ENCODE measurements around the gene MYO18B. TPM values are rescaled to one million over a fixed set of nuclear protein-coding genes. Genes with fewer than 3 reads are reported as not detected.

The MYO18B gene
- total and polyA plus RNA-seq, 2 donors (not counting 3 experiments of a cell fraction or from before 2014, with no cell fraction given) = 0.01 TPM; not detected in 1

GRCh38 chr22:25695146-25695545 lies 46.8 kb upstream of the MYO18B start:
- TF ChIP-seq POLR2A (IDR thresholded peaks at IDR 0.05; ENCODE audit: low read depth, low read length) (no peak), GATA2 (IDR thresholded peaks at IDR 0.05; ENCODE audit: insufficient read depth, insufficient read length, low read depth, low read length) (no peak), JUN (IDR thresholded peaks at IDR 0.05; ENCODE audit: borderline replicate concordance, insufficient read depth, insufficient read length, low read depth) (no peak), EZH2 (IDR thresholded peaks at IDR 0.05; ENCODE audit: borderline replicate concordance, low read depth, low read length, severe bottlenecking) (no peak), CTCF (IDR thresholded peaks at IDR 0.05; ENCODE audit: extremely low read depth in 1 of 2, insufficient read depth in 1 of 2, low read depth in 1 of 2, low read length in 2 of 2) (no peak), MYC (IDR thresholded peaks at IDR 0.05; ENCODE audit: low read depth, low read length) (no peak), MAX (IDR thresholded peaks at IDR 0.05; ENCODE audit: insufficient read depth, insufficient read length) (no peak), POLR2AphosphoS5 (IDR thresholded peaks at IDR 0.05; ENCODE audit: insufficient read depth, low read depth, low read length) (no peak), FOS (IDR thresholded peaks at IDR 0.05; ENCODE audit: borderline replicate concordance, insufficient read depth, low read length) (no peak)
- ChIA-PET CTCF (interaction anchor here (1.0 to 2.3 kb wide), 3 partner anchors 10 to 635 kb away, joined by 3 to 8 read pairs (median 3); no protein-coding TSS in a partner anchor), POLR2A (no interaction called here)
- no peak overlapping the region for H3K4me3 ChIP-seq (replicated peaks in 1 of 3; ENCODE audit: insufficient read depth in 1 of 3, low read depth in 1 of 3, low read length in 3 of 3)
- DNase-seq (ENCODE audit: low read depth, low spot score) = no peak
- no peak overlapping the region for H3K27ac ChIP-seq (ENCODE audit: insufficient read depth, low read depth, low read length)
- H4K20me1 ChIP-seq (replicated peaks; ENCODE audit: control insufficient read depth, extremely low read depth, insufficient read depth, low read length) = no peaks in the 10 kb centered on the region
- no peaks in the 10 kb centered on the region for H3K79me2 ChIP-seq (ENCODE audit: control insufficient read depth, insufficient read depth, low read length)
- no peaks in the 10 kb centered on the region for H3K27me3 ChIP-seq (ENCODE audit: control insufficient read depth in 2 of 2, insufficient read depth in 2 of 2, low read length in 2 of 2)
- H3K9me1 ChIP-seq (replicated peaks; ENCODE audit: control insufficient read depth, extremely low read depth, insufficient read depth, low read length) = no peaks in the 10 kb centered on the region
- BruUV-seq (replicated peaks) = no TSS peak
- H3K4me1 ChIP-seq (ENCODE audit: control insufficient read depth, extremely low read depth, insufficient read depth, low read length) = no peaks in the 10 kb centered on the region
- no peak overlapping the region for H3K9ac ChIP-seq (replicated peaks; ENCODE audit: extremely low read depth, insufficient read depth, low read length)
- intact Hi-C loops (cut with micrococcal nuclease) (no loop called here), dilution Hi-C loops (cut with MboI; ENCODE audit: extremely low pct_ligation_motif_present, low sequenced_read_pairs) (no loop called here)
- no peak overlapping the region for H2AFZ ChIP-seq (ENCODE audit: low read depth, low read length)
- no peaks in the 10 kb centered on the region for H3K9me3 ChIP-seq (replicated peaks; ENCODE audit: control insufficient read depth, insufficient read depth, low read length)
- no peak overlapping the region for H3K4me2 ChIP-seq (ENCODE audit: insufficient read depth, low read length)
- FAIRE-seq = no peak
- H3K36me3 ChIP-seq (ENCODE audit: control insufficient read depth in 2 of 2, extremely low read depth in 1 of 2, insufficient read depth in 2 of 2, low read length in 2 of 2) = no peaks in the 10 kb centered on the region

Data from endothelial cell of umbilical vein (primary cell).